ENCODE measurements around the gene GPR143.

DNA sequence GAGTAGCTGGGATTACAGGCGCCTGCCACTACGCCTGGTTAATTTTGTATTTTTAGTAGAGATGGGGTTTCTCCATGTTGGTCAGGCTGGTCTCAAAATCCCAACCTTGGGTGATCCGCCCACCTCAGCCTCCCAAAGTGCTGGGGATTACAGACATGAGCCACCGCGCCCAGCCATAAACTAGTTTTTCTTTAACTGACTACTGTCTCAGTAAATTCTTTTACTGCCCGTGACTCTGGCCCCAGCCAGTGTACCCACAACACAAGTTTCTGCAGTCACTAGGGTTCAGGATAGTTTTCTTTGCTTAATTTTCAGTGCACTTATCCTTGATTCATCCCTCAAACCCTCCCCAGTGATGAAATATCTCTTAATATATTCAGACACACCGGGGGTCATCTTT, 28.8 kb upstream of the GPR143 start:
- TF ChIP-seq, protein P1, sequence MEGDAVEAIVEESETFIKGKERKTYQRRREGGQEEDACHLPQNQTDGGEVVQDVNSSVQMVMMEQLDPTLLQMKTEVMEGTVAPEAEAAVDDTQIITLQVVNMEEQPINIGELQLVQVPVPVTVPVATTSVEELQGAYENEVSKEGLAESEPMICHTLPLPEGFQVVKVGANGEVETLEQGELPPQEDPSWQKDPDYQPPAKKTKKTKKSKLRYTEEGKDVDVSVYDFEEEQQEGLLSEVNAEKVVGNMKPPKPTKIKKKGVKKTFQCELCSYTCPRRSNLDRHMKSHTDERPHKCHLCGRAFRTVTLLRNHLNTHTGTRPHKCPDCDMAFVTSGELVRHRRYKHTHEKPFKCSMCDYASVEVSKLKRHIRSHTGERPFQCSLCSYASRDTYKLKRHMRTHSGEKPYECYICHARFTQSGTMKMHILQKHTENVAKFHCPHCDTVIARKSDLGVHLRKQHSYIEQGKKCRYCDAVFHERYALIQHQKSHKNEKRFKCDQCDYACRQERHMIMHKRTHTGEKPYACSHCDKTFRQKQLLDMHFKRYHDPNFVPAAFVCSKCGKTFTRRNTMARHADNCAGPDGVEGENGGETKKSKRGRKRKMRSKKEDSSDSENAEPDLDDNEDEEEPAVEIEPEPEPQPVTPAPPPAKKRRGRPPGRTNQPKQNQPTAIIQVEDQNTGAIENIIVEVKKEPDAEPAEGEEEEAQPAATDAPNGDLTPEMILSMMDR (IDR thresholded peaks at IDR 0.05; ENCODE audit: low read depth, low read length): no peak
- TF ChIP-seq EZH2phosphoT487 (IDR thresholded peaks at IDR 0.05; ENCODE audit: low read depth): no peak
